ENCODE data around the gene DMPK. TPM values are rescaled to one million over a fixed set of nuclear protein-coding genes. Genes with fewer than 3 reads are reported as not detected.
"Not testable (repeated sequence)": the region's sequence is repeated elsewhere in the genome, so short reads cannot be mapped to it uniquely, and the experiment has no call there.

Gene DMPK
- total RNA-seq, 1 donor from 2014 or later, result 107 TPM

- peak overlapping the region; percentile 44 for H3K27ac Mint-ChIP-seq (ENCODE audit: unreplicated experiment)
- no peaks in the 10 kb centered on the region for H3K9me3 Mint-ChIP-seq (ENCODE audit: unreplicated experiment)
- TF ChIP-seq CTCF (IDR thresholded peaks at IDR 0.05; ENCODE audit: partially characterized antibody, unreplicated experiment), result no peak
- H3K36me3 Mint-ChIP-seq (ENCODE audit: unreplicated experiment), result no peaks in the 10 kb centered on the region
- DNase-seq, result no peak
- H3K27me3 Mint-ChIP-seq (ENCODE audit: unreplicated experiment), result peaks cover 7% of the 10 kb centered on the region
- peak overlapping the region; percentile 96 for H3K4me3 Mint-ChIP-seq (ENCODE audit: unreplicated experiment)
- peaks cover 5% of the 10 kb centered on the region for H3K4me1 Mint-ChIP-seq (ENCODE audit: low read depth, unreplicated experiment)
Measured at GRCh38 chr19:45729800-45730290, 52.4 kb downstream of the DMPK start.

GRCh38 chr19:45728683-45729082 is 53.6 kb downstream of the DMPK start:
- H3K9me3 Mint-ChIP-seq (ENCODE audit: unreplicated experiment); H3K36me3 Mint-ChIP-seq (ENCODE audit: unreplicated experiment): not testable (repeated sequence)

GRCh38 chr19:45720065-45720464 is 62.2 kb downstream of the DMPK start:
- H3K4me3 Mint-ChIP-seq (ENCODE audit: unreplicated experiment), result not testable (repeated sequence)

More at GRCh38 chr19:45728683-45729082, 53.6 kb downstream of the DMPK start:
- not testable (repeated sequence) for H3K4me3 Mint-ChIP-seq (ENCODE audit: unreplicated experiment); DNase-seq; H3K27me3 Mint-ChIP-seq (ENCODE audit: unreplicated experiment); H3K4me1 Mint-ChIP-seq (ENCODE audit: low read depth, unreplicated experiment); H3K27ac Mint-ChIP-seq (ENCODE audit: unreplicated experiment)

More at GRCh38 chr19:45720065-45720464, 62.2 kb downstream of the DMPK start:
- peaks cover 13% of the 10 kb centered on the region for H3K9me3 Mint-ChIP-seq (ENCODE audit: unreplicated experiment)
- not testable (repeated sequence) for H3K4me1 Mint-ChIP-seq (ENCODE audit: low read depth, unreplicated experiment); H3K36me3 Mint-ChIP-seq (ENCODE audit: unreplicated experiment); DNase-seq; H3K27me3 Mint-ChIP-seq (ENCODE audit: unreplicated experiment); H3K27ac Mint-ChIP-seq (ENCODE audit: unreplicated experiment)

Other genes starting within 250 kb of the DMPK start
- 10.5 TPM for gene OPA3, start 197.7 kb downstream of the DMPK start, total RNA-seq (ENCODE audit: unreplicated experiment)
- not detected for gene GPR4, start 180.3 kb downstream of the DMPK start, total RNA-seq (ENCODE audit: unreplicated experiment)
- gene EML2, start 143.1 kb downstream of the DMPK start, total RNA-seq (ENCODE audit: unreplicated experiment), result 53.2 TPM
- 36.4 TPM for gene GIPR, start 114.3 kb downstream of the DMPK start, total RNA-seq (ENCODE audit: unreplicated experiment)
- 264 TPM for gene SNRPD2, start 90.5 kb downstream of the DMPK start, total RNA-seq (ENCODE audit: unreplicated experiment)
- 2.6 TPM for gene QPCTL, start 89.8 kb downstream of the DMPK start, total RNA-seq (ENCODE audit: unreplicated experiment)
- 20.4 TPM for gene FBXO46, start 51.6 kb downstream of the DMPK start, total RNA-seq (ENCODE audit: unreplicated experiment)
- not detected for gene MEIOSIN, start 49.1 kb downstream of the DMPK start, total RNA-seq (ENCODE audit: unreplicated experiment)
- 2.0 TPM for gene SIX5, start 13.2 kb downstream of the DMPK start, total RNA-seq (ENCODE audit: unreplicated experiment)
- gene DMWD, start 10.4 kb upstream of the DMPK start, total RNA-seq (ENCODE audit: unreplicated experiment), result 123 TPM
- 0.61 TPM for gene RSPH6A, start 32.8 kb upstream of the DMPK start, total RNA-seq (ENCODE audit: unreplicated experiment)
- 78.1 TPM for gene SYMPK, start 80.7 kb upstream of the DMPK start, total RNA-seq (ENCODE audit: unreplicated experiment)
- gene FOXA3, start 81.8 kb upstream of the DMPK start, total RNA-seq (ENCODE audit: unreplicated experiment), result 1.0 TPM
- gene IRF2BP1, start 103.7 kb upstream of the DMPK start, total RNA-seq (ENCODE audit: unreplicated experiment), result 19.2 TPM
- 7.1 TPM for gene MYPOP, start 120.1 kb upstream of the DMPK start, total RNA-seq (ENCODE audit: unreplicated experiment)
- gene NANOS2, start 132.3 kb upstream of the DMPK start, total RNA-seq (ENCODE audit: unreplicated experiment), result not detected
- gene NOVA2, start 191.4 kb upstream of the DMPK start, total RNA-seq (ENCODE audit: unreplicated experiment), result 163 TPM
- 33.5 TPM for gene CCDC61, start 213.0 kb upstream of the DMPK start, total RNA-seq (ENCODE audit: unreplicated experiment)
- gene PGLYRP1, start 240.6 kb upstream of the DMPK start, total RNA-seq (ENCODE audit: unreplicated experiment), result not detected